Uterus (tissue), 2 donors: ENCODE data around the gene LSM14A.

Source experiments
- CTCF ChIP-seq, 4 experiments: fragments of 200-600 bp in 2 of 4; fragments of 450-650 bp in 2 of 4; sonication (generic) in 2 of 4; IDR thresholded peaks; one replicate each; pipeline ENCODE4 v1.5.1; 2016 to 2019; ENCODE audit warnings: antibody characterized with exemption in 4 of 4, mild to moderate bottlenecking in 2 of 4, moderate library complexity in 1 of 4
- POLR2A ChIP-seq, 2 donors: fragments of 450-650 bp; IDR thresholded peaks; one replicate each; pipeline ENCODE4 v1.6.1; 2016; ENCODE audit warnings: antibody characterized with exemption in 2 of 2, mild to moderate bottlenecking in 1 of 2, moderate library complexity in 1 of 2

- TF ChIP-seq CTCF (IDR thresholded peaks at IDR 0.05): no peak
- no peak for TF ChIP-seq POLR2A (IDR thresholded peaks at IDR 0.05)
Measured at GRCh38 chr19:34150558-34150957, 21.7 kb upstream of the LSM14A start.
